ENCODE measurements around the gene THAP4.

The THAP4 gene

GRCh38 chr2:241627675-241628074 is 9.3 kb downstream of the THAP4 start:
- no peak for DNase-seq (ENCODE audit: insufficient read length, low spot score)
- FAIRE-seq: no peak
- TF ChIP-seq CTCF (IDR thresholded peaks at IDR 0.05; ENCODE audit: insufficient read depth, missing control alignments): no peak

GRCh38 chr2:241620419-241620769 is 16.6 kb downstream of the THAP4 start:
- FAIRE-seq (no peak), DNase-seq (ENCODE audit: insufficient read length, low spot score) (no peak)

GRCh38 chr2:241619597-241620418 is 17.1 kb downstream of the THAP4 start:
- FAIRE-seq: no peak
- no peak for TF ChIP-seq CTCF (IDR thresholded peaks at IDR 0.05; ENCODE audit: insufficient read depth, missing control alignments)
- no peak for DNase-seq (ENCODE audit: insufficient read length, low spot score)

More at GRCh38 chr2:241620419-241620769, 16.6 kb downstream of the THAP4 start:
- no peak for TF ChIP-seq CTCF (IDR thresholded peaks at IDR 0.05; ENCODE audit: insufficient read depth, missing control alignments)

GRCh38 chr2:241618829-241619228 is 18.1 kb downstream of the THAP4 start:
- DNase-seq (ENCODE audit: insufficient read length, low spot score) (no peak), FAIRE-seq (no peak)
- TF ChIP-seq CTCF (IDR thresholded peaks at IDR 0.05; ENCODE audit: insufficient read depth, missing control alignments): no peak

- TF ChIP-seq CTCF (IDR thresholded peaks at IDR 0.05; ENCODE audit: insufficient read depth, missing control alignments): no peak
- DNase-seq (ENCODE audit: insufficient read length, low spot score): no peak
- FAIRE-seq: no peak
These were observed 18.6 kb downstream of the THAP4 start for GRCh38 chr2:241618296-241618805.

GRCh38 chr2:241617431-241618154 is 19.4 kb downstream of the THAP4 start:
- DNase-seq (ENCODE audit: insufficient read length, low spot score): no peak
- no peak for TF ChIP-seq CTCF (IDR thresholded peaks at IDR 0.05; ENCODE audit: insufficient read depth, missing control alignments)
- peak; percentile 44 for FAIRE-seq
